NCI-H1092 (cell line): ENCODE results near the gene RNF44.
A peak's percentile ranks its signal among the peaks of the same experiment; 100 is the strongest.

Experiments
- DNase-seq: peaks from one replicate; lab custom pipeline; 2025; lab: John Stamatoyannopoulos, UW

Gene RNF44

GRCh38 chr5:176536902-176537553, at the start of gene RNF44:
TSS of gene RNF44 (minus strand) at chr5:176537402. CDS start at chr5:176532472, 4,930 bp downstream.
- peak; percentile 84 for DNase-seq

- no peak for DNase-seq
These were observed 45.9 kb upstream of the RNF44 start for GRCh38 chr5:176583076-176583475.

GRCh38 chr5:176581361-176581760, 44.2 kb upstream of the RNF44 start:
- no peak for DNase-seq

DNA sequence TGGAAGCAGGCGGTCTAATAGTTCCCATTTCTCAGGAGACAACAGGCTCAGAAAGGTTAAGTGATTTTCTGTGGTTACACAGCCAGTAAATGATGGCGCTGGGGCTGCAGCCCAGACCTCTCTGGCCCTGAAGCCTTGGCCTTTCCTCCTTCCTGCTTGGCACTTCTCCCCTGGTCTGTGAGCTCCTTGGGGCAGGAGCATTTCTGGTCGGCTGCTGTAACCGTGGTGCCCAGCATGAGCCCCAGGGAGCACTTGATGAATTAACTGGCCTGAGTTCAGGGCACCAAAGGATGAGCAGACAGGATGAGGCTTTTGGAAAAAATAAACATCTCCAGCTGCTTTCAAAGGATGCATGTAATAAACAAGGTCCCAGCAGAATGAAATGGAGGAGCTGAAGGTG, 42.1 kb upstream of the RNF44 start:
- DNase-seq = no peak

DNA sequence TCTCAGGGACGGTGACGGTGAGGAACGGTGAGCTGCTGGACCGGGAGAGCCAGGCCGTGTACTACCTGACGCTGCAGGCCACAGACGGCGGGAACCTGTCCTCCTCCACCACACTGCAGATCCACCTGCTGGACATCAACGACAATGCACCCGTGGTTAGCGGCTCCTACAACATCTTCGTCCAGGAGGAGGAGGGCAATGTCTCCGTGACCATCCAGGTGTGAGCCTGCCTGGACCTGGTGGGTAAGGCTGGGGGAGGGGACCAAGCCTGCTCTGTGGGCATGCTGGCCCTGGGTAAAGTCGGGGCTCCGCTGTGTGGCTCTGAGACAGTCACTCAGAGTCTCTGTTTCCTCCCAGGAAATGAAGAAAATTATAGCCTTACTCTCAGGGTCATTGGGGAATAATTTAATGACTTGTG, 41.2 kb upstream of the RNF44 start:
- no peak for DNase-seq

DNA sequence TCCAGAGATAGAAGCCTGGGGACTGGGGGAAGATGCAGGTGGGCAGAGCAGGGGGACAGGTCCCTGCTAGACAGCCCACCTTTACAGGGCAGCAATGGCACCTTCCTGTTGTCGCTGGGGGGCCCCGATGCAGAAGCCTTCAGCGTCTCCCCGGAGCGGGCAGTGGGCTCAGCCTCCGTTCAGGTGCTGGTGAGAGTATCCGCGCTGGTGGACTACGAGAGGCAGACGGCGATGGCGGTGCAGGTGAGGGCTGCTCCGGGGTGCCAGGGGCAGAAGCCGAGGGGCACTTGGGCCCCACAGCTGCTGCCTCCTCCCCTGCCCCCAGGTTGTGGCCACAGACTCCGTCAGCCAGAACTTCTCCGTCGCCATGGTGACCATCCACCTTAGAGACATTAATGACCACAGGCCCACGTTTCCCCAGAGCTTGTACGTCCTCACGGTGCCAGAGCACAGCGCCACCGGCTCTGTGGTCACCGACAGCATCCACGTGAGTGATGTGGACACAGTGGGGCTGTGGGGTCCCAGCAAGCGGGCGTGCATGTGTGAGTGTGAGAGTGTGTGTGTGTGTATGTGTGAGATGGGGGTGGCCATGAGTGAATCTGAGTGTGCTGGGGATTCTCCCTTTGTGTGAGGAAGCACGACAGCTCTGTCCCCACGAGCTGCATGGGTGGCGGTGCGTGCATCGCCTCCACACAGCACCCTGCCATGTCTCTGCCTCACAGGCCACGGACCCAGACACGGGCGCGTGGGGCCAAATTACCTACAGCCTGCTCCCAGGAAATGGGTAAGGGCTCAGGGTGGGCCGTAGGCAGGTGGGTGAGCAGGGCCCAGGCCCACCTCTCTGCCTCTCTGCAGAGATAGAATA, 40.3 kb upstream of the RNF44 start:
- DNase-seq = no peak

DNA sequence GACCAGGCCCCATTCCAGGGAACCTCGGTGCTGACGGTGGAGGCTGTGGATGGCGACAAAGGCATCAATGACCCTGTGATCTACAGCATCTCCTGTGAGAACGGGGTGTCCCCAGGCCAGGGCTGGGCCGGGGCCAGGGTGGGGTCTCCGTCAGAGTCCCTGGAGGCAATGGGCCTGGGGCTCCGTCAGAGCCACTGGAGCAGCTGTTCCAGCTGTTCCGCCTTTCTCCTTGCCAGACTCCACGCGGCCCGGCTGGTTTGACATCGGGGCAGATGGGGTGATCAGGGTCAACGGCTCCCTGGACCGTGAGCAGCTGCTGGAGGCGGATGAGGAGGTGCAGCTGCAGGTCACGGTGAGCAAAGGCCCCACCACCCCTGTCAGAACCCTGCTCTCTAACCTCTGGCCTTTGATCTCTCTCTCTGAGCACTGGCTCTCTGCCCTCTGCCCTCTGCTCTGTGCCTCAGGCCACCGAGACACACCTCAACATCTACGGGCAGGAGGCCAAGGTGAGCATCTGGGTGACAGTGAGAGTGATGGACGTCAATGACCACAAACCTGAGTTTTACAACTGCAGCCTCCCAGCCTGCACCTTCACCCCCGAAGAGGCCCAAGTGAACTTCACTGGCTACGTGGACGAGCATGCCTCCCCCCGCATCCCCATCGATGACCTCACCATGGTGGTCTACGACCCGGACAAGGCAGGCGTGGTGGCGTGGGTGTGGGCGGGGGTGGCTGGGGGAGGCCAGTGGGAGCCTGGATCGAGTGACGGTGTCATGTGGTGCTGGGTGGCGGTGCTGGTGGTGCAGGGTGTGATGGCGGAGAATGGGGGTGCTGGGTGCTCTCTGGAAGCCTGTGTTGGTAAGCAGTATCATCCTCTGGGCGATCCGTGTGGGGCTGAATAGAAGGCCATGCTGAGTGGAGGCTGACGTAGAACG, 38.6 kb upstream of the RNF44 start:
- DNase-seq = no peak

DNA sequence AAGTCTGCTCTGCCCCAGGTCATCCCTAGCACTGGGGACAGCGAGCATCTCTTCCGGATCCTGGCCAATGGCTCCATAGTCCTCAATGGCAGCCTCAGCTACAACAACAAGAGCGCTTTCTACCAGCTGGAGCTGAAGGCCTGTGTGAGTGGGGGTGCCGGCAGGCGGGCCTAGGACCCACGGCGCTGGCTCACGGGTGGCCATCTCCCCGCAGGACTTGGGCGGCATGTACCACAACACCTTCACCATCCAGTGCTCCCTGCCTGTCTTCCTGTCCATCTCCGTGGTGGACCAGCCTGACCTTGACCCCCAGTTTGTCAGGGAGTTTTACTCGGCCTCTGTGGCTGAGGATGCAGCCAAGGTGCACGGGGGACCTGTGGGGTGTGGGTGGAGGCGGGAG, 37.9 kb upstream of the RNF44 start:
- no peak for DNase-seq

DNA sequence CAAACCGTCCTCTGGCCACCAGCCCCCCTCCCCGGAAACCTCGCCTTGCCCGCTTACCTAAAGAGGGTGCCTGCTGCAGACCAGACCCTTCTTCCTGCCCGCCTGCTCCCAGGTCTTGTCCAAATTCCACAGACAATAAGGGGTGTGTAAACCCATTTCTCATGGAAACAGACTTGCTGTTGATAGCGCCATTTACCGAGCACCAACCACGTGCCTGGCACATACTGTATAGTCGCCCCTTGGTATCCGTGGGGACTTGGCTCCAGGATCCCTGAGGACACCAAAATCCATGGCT, 37.0 kb upstream of the RNF44 start:
- DNase-seq = no peak

DNA sequence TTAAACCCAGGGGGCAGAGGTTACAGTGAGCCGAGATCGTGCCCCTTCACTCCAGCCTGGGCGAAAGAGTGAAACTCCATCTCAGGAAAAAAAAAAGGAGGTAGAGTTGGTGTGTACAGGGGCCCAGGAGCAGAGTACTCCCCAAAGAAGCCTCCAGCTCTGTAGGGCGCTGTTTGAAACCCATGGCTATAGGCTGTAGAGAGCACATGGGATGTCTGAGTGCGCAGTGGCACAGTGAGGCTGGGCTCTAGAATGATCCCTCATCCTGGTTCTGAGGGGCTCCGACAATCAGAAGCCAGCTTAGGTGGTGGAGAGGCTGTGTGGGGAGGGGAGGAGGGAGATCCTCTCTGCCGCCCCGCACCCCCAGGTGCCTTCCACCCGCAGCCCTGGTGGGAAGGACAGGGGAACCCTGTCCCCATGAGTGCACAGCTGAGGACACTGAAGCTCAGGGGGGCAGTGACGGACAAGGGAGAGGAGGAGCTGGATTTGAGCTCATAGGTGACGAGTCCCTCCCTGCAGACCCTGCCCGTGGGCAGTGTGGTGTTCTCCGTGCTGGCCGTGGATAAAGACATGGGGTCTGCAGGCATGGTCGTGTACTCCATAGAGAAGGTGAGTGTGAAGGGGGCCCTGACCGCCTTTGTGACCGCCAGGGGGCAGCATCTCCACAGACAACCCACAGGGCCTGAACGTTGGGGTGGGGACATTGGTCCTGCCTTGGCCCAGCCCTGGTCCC, 36.5 kb upstream of the RNF44 start:
- DNase-seq = no peak

GRCh38 chr5:176570044-176570443, 32.8 kb upstream of the RNF44 start:
- no peak for DNase-seq

GRCh38 chr5:176568657-176569056, 31.5 kb upstream of the RNF44 start:
- no peak for DNase-seq

DNA sequence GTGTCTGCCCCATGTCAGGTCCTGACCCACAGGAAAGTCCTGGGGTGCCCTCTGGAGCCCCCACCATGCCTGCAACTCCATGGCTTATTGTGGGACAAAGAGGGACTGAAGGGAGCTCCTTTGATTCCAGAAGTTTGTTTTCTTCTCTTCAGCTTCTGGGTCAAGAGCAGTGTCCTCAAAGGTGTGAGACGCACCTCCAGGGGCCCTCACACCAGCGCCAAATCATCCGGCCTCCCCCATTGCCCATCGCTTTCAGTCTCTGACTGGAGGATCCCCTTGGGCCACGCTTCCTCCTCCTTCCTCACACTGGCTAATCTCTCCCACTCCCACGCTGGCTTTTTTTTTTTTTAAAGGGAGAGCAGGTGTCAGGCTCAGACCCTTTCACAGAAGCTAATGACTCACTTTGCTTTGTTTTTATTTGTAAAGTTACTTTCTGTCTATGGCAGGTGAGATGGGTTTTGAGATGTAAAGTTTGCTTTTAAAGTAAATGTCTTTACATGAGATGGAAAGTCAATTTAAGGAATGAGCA, 28.6 kb upstream of the RNF44 start:
- no peak for DNase-seq

GRCh38 chr5:176564002-176564401, 26.8 kb upstream of the RNF44 start:
- no peak for DNase-seq

- DNase-seq = no peak
These were observed 25.0 kb upstream of the RNF44 start for GRCh38 chr5:176562189-176562588.

DNA sequence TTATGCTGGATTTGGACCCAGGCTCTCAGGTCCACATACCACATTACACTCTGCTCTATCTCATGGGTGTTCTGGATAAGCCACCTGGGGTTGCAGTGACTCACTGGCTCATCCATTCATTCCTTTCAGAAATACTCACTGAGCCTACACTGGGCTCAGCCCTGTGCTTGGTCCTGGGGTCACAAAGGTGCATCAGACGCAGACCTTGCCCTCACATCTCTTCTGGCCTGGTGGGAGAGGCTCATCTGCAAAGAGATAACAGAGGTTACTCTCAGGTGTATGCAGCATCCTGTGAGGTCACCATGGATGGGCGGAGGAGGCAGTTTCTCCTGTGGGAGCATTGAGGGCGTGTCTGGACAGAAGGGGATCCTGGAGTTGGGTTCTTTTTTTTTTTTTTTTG, 24.1 kb upstream of the RNF44 start:
- DNase-seq = no peak

DNA sequence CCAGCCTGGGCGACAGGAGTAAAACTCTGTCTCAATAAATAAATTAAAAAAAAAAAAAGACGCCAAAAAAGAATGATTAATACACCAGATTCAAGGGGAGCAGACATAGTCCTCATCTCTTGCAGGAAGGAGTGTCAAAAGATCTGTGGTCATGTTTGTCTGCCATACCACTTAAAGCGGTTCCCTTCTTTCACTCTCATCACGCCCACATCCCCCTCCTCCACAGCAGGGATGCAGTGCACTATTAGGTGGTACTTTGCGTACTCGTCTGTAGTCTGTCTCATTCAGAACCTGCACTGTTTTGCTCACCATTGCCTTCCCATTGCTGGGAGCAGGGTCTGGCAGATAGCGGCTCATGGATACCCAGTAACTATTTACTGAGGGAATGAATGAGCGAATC, 23.2 kb upstream of the RNF44 start:
- no peak for DNase-seq

GRCh38 chr5:176559683-176560082, 22.5 kb upstream of the RNF44 start:
- no peak for DNase-seq

DNA sequence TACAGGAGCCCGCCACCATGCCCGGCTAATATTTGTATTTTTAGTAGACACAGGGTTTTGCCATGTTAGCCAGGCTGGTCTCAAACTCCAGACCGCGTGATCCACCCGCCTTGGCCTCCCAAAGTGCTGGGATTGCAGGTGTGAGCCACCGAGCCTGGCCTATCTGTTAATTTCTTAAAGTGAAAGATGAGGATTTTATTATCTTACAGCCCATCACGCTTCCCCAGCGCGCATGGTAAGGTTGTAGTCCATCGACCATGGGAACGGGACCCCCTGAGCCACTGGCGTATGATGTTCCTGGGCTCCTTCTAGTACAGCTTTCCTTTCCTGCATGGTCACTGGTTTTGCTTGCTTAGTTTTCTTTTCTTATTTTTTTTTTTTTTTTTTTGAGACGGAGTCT, 20.6 kb upstream of the RNF44 start:
- no peak for DNase-seq

DNA sequence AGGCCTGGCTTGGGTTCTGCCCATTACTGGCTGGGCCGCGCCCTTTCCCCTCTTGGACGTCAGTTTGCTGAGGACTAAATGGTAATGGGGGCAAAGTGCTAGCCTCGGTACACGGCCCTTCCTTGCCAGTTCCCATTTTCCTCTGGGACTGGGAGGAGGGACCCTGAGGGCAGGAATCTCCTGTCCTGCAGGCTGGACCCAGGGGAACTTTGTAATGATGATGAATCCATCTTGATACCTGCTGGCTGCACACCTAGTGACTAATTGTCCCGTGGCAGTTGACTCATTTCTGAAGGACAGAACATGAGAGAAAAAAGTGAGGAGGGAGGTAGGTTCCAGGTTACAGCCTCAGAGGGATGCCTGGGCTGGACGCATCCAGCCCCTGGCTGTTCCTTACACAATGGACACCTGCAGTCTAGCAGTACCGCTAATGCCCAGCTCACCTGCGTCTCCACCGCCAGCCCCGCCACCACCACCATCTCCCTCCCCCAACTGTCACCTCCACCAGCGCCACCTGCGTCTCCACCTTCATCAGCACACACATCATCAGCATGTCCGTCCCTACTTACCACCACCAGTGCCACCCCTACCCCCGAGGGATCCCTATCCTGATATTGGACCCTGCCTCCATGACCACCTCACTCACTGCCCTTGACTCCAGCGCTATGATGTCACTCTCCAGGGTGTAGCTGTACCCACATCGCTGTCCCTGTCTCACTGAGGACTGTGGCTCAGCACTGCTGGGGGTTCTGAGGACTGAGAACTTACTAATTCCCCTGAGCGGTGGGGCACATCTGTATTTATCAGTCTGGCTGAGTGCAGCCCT, 16.3 kb upstream of the RNF44 start:
- no peak for DNase-seq

DNA sequence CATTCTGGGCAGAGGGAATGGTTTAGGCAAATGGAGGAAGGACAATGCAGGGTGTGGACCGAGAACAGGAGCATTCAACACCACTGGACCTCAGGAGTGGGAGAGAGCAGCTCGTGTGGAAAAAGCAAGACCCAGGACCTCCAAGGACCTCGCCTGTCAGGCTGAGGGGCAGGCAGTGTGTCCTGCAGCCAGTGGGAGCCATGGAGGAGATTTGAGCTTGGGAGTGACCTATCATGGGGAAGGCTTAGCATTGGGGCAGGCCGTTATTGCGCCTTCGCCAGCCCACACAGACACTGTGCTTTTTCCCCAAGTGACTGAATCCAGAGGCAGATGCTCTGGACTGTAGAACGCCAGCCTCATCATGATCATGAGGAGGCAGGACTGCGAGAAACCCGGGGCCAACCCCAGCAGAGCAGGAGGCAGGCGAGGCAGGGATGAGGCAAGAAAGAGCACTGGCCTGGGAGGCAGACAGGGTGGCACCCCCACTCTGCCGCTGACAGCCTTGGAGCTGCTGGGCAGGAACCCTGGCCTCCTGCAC, 15.2 kb upstream of the RNF44 start:
- DNase-seq = no peak
